ENCODE measurements around the gene CDHR1.

The CDHR1 gene

GRCh38 chr10:84201244-84201606 lies 6.9 kb downstream of the CDHR1 start:
- DNase-seq (ENCODE audit: low read depth) = no peak

GRCh38 chr10:84201682-84202081 lies 7.3 kb downstream of the CDHR1 start:
- DNase-seq (ENCODE audit: low read depth) = no peak

GRCh38 chr10:84202349-84202748 lies 8.0 kb downstream of the CDHR1 start:
- no peak for DNase-seq (ENCODE audit: low read depth)

GRCh38 chr10:84204122-84204521 lies 9.8 kb downstream of the CDHR1 start:
- DNase-seq (ENCODE audit: low read depth) = peak; percentile 21

GRCh38 chr10:84204610-84205009 lies 10.3 kb downstream of the CDHR1 start:
- DNase-seq (ENCODE audit: low read depth) = no peak

- peak; percentile 53 for DNase-seq (ENCODE audit: low read depth)
Measured at GRCh38 chr10:84205049-84205852, 10.9 kb downstream of the CDHR1 start.

- no peak for DNase-seq (ENCODE audit: low read depth)
Measured at GRCh38 chr10:84205853-84206525, 11.7 kb downstream of the CDHR1 start.

- no peak for DNase-seq (ENCODE audit: low read depth)
Measured at GRCh38 chr10:84208023-84208422, 13.7 kb downstream of the CDHR1 start.

- no peak for DNase-seq (ENCODE audit: low read depth)
Measured at GRCh38 chr10:84211566-84211965, 17.2 kb downstream of the CDHR1 start.

- DNase-seq (ENCODE audit: low read depth) = no peak
Measured at GRCh38 chr10:84212014-84212413, 17.7 kb downstream of the CDHR1 start.

- no peak for DNase-seq (ENCODE audit: low read depth)
Measured at GRCh38 chr10:84213076-84213475, 18.7 kb downstream of the CDHR1 start.

- DNase-seq (ENCODE audit: low read depth) = no peak
Measured at GRCh38 chr10:84214046-84214572, 19.8 kb downstream of the CDHR1 start.

- no peak for DNase-seq (ENCODE audit: low read depth)
Measured at GRCh38 chr10:84214612-84215235, 20.4 kb downstream of the CDHR1 start.

- DNase-seq (ENCODE audit: low read depth) = no peak
Measured at GRCh38 chr10:84216834-84217233, 22.5 kb downstream of the CDHR1 start.

GRCh38 chr10:84217746-84218145 lies 23.4 kb downstream of the CDHR1 start:
- DNase-seq (ENCODE audit: low read depth) = no peak

GRCh38 chr10:84221916-84222315 lies 27.6 kb downstream of the CDHR1 start:
- no peak for DNase-seq (ENCODE audit: low read depth)

- no peak for DNase-seq (ENCODE audit: low read depth)
Measured at GRCh38 chr10:84224411-84225028, 30.2 kb downstream of the CDHR1 start.

- no peak for DNase-seq (ENCODE audit: low read depth)
Measured at GRCh38 chr10:84225427-84226173, 31.3 kb downstream of the CDHR1 start, which contains the start of gene LRIT2. LRIT2 (minus strand) TSS chr10:84225544; CDS start chr10:84225520, 24 bp downstream.

GRCh38 chr10:84226616-84227015 lies 32.3 kb downstream of the CDHR1 start:
- no peak for DNase-seq (ENCODE audit: low read depth)

GRCh38 chr10:84227810-84228209 lies 33.5 kb downstream of the CDHR1 start:
- DNase-seq (ENCODE audit: low read depth) = no peak

- DNase-seq (ENCODE audit: low read depth) = no peak
Measured at GRCh38 chr10:84230359-84230758, 36.0 kb downstream of the CDHR1 start.

GRCh38 chr10:84232376-84232775 lies 38.0 kb downstream of the CDHR1 start:
- DNase-seq (ENCODE audit: low read depth) = no peak
